22Rv1 (cell line): ENCODE measurements around the gene FBH1.
"Not testable (repeated sequence)": the region's sequence is repeated elsewhere in the genome, so short reads cannot be mapped to it uniquely, and the experiment has no call there.

ENCODE experiments used
- H3K27ac ChIP-seq: fragments of 450-650 bp; 2 replicates; pipeline ENCODE4 v1.5.1; 2017
- ZFX ChIP-seq: fragments of 450-650 bp; IDR thresholded peaks from 2 replicates; pipeline ENCODE4 v1.6.1; 2017; ENCODE audit warnings: antibody characterized with exemption, borderline replicate concordance
- TF ChIP-seq, protein P1 (sequence below): fragments of 450-650 bp; IDR thresholded peaks from 2 replicates; pipeline ENCODE4 v1.5.1; 2017; ENCODE audit warnings: mild to moderate bottlenecking

Gene FBH1

DNA sequence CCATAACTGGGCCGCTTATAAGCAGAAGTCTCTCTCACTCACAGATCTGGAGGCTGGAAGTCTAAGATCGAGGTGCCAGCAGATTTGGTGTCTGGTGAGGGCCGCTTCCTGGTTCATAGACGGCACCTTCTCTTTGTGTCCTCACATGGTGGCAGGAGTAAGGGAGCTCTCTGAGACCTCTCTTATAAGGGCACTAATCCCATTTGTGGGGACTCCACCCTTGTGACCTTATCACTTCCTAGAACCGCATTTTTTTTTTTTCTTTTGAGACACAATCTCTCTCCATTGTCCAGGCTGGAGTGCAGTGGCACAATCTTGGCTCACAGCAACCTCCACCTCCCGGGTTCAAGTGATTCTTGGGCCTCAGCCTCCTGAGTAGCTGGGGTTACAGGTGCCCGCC, 8.1 kb downstream of the FBH1 start:
- TF ChIP-seq ZFX: no peak
- TF ChIP-seq, protein P1, sequence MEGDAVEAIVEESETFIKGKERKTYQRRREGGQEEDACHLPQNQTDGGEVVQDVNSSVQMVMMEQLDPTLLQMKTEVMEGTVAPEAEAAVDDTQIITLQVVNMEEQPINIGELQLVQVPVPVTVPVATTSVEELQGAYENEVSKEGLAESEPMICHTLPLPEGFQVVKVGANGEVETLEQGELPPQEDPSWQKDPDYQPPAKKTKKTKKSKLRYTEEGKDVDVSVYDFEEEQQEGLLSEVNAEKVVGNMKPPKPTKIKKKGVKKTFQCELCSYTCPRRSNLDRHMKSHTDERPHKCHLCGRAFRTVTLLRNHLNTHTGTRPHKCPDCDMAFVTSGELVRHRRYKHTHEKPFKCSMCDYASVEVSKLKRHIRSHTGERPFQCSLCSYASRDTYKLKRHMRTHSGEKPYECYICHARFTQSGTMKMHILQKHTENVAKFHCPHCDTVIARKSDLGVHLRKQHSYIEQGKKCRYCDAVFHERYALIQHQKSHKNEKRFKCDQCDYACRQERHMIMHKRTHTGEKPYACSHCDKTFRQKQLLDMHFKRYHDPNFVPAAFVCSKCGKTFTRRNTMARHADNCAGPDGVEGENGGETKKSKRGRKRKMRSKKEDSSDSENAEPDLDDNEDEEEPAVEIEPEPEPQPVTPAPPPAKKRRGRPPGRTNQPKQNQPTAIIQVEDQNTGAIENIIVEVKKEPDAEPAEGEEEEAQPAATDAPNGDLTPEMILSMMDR: no peak
- H3K27ac ChIP-seq: no peak overlapping the region

DNA sequence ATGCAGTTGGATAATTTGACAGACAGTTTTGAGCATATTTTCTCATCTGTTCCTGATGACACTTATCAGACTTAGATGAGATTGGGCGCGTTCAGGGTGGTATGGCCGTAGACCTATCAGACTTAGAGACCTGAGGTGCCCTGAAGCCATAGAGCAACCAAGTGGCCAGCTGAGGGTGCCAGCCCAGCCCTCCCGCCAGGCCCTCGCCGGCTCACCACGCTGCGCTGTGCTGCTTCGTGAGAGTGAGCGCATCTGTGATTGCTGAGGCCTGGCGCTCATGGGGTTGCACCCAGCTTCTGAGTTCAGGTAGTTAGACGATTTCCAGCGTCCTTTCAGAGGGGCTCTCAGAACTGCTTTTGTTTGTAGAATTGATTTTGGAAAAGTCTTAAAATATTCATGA, 10.2 kb downstream of the FBH1 start:
- no peak for TF ChIP-seq ZFX
- TF ChIP-seq, protein P1: no peak
- no peak overlapping the region for H3K27ac ChIP-seq

DNA sequence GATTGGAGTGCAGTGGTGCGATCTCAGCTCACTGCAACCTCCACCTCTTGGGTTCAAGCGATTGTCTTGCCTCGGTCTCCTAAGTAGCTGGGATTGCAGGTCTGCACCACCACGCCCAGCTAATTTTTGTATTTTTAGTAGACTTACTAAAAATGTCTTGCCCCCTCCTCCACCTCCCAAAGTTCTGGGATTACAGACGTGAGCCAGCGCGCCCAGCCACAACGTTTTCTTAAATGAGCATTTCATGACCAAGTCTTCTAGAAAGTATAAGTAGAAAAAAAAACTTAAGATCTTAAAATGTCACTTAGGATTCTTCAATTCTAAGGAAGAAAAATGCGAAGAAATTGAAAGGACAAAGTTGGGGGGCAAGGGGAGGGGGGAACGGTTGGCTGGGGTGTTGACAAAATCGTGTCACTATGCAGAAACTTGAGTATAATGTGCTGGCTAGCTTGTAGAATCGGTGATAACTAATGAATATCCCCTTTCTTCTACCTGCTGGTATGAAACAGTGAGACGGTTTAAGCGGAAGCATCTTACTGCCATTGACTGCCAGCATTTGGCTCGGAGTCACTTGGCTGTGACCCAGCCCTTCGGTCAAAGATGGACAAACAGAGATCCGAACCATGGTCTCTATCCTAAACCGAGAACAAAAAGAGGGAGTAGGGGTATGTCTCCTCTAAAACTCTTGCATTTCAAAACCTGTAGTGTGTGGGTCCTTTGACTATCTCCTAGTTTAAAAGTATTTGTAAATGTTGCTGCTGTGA, 12.7 kb downstream of the FBH1 start:
- TF ChIP-seq, protein P1: no peak
- TF ChIP-seq ZFX: no peak
- no peak overlapping the region for H3K27ac ChIP-seq

DNA sequence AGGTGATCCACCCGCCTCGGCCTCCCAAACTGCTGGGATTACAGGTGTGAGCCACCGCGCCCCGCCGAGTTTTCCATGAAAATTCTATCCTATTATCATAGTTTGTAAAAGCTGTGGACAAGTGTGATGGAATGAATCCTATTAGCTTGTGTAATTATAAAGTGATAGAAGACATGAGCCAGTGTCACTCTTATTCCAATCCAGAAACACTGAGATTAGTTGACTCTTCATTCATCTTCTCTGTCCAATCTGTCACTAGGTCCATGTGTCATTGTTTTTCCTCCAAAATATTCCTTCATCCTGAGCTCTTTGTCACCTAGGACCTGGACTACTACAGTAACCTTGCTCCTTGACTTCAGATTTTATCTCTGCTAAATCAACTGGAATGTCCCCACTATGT, 13.5 kb downstream of the FBH1 start:
- H3K27ac ChIP-seq: no peak overlapping the region
- TF ChIP-seq ZFX: no peak
- TF ChIP-seq, protein P1: no peak

DNA sequence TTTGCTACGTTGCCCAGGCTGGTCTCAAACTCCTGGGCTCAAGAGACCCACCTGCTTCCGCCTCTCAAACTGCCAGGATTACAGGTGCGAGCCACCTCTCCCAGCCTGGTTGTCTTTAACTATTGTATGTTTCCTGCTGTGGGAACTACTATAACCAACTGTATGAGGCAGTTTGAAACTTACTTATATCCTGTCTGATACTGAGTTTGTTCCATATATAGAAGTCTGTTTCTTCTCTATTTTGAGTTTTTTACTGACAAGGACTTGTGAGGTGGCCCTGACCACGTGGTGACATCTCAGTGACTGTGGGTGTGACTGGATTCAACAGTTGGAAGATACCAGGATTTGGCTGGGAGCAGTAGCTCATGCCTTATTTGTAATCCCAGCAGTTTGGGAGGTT, 14.2 kb downstream of the FBH1 start:
- H3K27ac ChIP-seq: no peak overlapping the region
- TF ChIP-seq, protein P1: no peak
- no peak for TF ChIP-seq ZFX

DNA sequence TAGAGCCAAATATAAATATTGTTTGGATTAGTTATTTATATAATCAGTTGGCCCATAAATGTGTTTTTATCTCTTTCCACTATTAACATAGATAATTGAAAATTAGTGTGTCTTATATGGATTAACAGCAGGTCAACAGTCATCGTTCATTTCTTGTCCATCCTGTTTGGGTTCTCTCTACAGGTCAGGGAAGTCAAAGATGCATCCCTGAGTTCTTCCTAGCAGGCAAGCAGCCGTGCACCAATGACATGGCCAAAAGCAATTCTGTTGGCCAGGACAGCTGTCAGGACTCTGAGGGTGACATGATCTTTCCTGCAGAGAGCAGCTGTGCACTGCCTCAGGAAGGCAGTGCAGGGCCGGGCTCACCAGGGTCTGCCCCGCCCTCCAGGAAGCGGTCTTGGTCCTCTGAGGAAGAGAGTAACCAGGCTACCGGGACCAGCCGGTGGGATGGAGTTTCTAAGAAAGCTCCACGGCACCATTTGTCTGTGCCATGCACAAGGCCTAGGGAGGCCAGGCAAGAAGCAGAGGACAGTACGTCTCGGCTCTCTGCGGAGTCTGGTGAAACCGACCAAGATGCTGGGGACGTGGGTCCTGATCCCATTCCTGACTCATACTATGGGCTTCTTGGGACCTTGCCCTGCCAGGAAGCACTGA, 15.9 kb downstream of the FBH1 start:
- H3K27ac ChIP-seq: no peak overlapping the region
- no peak for TF ChIP-seq ZFX
- TF ChIP-seq, protein P1: no peak

DNA sequence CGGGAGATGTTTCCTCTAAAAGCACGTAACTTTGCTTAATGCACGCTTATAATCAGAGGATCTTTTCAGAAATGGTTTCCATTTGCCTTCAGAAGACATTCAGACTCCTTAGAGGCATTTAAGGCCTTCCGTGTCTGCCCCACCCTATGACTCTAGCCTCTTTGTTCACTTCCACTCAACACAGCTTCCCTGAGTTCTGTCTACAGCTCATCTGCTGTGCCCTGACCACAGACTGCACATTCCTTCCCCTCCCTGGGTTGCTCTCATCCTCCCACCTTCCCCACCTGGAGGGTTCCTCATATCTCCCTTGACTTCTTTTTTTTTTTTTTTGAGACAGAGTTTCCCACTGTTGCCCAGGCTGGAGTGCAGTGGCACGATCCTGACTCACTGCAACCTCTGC, 16.6 kb downstream of the FBH1 start:
- H3K27ac ChIP-seq: no peak overlapping the region
- no peak for TF ChIP-seq ZFX
- TF ChIP-seq, protein P1: no peak

DNA sequence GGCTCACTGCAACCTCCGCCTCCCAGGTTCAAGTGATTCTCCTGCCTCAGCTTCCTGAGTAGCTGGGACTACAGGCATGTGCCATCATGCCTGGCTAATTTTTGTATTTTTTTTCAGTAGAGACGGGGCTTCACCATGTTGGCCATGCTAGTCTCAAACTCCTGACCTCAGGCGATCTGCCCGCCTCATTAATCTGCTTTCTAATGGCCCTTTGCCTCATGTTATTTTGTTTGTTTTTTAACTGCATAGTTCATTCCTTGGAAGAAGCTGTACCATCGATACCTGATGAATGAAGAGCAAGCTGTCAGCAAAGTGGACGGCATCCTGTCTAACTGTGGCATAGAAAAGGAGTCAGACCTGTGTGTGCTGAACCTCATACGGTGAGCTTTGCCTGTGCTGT, 18.6 kb downstream of the FBH1 start:
- H3K27ac ChIP-seq: not testable (repeated sequence)
